HG03432 (cell line): ENCODE measurements around the gene SNF8.
A peak's percentile ranks its signal among the peaks of the same experiment; 100 is the strongest.

Experiments
- ATAC-seq: cut with Tn5 transposase; IDR thresholded peaks from one replicate; pipeline ENCODE4 v1.9.1; 2021; ENCODE audit warnings: mild to moderate bottlenecking, moderate library complexity; ENCODE audit not compliant: unreplicated experiment

The SNF8 gene

DNA sequence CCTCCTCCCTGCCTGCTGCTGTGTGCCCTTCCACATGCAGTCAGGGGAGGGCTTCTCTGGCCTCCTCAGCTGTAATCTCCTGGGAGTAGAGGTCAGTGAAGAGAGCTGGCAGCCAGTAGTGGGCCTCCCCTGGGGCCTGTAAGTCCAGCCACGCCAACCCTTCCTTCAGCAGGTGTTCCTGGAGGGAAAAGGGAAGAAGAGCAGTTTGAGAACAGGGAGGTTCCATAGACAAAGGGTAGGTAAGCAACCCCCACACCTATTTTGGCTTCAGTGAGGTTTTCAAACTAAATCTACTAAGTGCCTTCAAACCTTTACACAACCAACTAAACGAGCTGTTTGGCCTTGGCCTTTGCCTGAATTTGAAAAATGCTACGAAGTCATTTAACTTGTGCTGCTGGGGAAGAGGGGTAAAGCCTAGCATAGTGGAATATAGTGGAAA is 14.2 kb downstream of the SNF8 start:
- ATAC-seq, result no peak

DNA sequence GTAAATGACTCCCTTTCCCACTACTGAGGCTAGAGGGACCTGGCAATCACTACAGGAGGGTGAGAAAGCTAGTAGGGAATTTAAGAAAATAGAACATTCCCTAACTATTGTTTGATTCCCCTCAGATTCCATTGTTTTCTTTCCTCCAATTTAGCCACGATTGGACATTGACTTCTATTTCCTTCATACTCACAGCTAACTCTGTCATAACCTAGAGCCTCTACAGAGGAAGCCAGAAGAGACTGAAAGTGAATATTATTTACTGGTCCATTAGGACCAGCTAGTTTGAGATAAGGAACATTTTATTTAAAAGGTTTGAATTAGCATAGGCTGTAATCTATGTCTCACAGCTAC is 14.9 kb downstream of the SNF8 start:
- no peak for ATAC-seq

DNA sequence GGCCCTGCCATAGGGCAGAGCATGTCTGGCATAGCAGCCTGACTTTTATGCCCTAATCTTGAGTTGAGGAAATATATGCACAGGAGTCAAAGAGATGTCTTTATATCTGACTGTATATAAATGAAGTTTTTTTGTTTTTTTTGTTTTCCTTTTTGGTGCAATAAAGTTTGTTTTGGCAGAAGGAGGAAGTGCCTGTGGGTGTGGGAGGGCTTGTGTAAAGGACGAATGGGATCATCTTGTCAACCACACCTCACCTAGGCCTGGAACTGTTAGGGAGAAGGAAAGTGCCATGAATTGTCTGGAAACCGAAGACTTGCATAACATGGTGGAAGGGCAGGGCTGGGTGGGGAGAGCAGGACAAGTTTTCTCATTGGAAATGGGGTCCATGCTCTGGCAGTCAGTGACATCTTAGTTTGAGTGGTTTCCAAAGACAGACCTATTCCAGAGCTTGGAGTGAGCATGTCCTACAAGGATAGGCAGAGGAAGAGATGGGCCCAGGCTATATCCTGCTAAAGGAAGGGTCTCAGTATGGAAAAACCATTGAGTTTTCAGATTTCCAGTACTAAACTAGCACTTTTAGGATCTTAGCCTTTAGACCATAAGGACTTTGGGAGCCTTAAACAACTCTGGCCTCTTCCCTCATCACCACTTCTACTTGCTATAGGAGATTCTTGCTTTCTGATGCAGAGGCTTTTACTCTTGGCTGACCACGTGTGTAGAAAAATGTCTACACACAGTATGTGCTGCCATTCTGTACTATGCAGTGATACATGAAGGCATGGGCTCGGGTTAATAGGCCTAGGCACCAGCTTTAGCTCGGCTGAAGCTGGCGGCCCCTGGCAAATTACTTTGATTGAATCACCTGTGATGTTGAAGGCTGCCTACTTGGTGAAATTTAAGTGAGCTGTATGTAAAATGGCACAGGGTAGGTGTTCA is 15.5 kb downstream of the SNF8 start:
- ATAC-seq, result no peak

DNA sequence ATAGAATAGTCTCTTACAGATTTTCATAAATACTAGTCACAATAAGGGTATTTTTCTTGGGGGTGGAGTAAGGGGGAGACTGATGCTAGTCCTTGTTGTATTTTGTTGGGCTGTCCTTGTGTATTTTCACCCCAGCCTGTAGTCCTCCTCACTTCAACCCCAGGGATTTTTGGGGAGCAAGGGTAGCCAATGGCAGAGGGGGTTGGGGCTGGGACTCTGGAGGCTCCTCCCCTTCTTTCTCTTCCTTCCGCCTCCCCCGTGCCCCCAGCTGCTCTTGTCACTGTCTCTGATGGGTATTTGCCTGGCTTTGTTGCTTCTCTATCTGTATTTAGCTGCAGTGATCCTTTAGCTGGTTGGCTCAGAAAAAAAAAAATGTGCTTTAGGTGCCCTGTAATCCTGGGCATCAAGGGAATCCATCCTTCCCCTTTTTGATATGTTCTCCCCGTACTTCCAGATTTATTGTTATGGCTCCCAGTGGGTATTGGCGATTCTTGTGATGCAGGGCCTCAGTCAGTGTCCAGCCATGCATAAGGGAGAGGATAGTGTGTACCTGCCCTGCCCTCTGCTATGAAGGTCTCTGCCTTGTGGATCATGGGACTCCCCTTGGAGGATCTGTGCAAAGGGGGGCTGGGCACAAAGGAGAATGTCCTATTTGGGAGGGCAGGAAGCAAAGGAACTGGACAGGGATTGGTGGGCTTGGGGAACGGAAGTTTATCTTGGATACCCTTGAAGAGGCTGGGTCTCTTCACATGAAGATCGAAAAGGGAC is 16.5 kb downstream of the SNF8 start:
- ATAC-seq, result no peak

DNA sequence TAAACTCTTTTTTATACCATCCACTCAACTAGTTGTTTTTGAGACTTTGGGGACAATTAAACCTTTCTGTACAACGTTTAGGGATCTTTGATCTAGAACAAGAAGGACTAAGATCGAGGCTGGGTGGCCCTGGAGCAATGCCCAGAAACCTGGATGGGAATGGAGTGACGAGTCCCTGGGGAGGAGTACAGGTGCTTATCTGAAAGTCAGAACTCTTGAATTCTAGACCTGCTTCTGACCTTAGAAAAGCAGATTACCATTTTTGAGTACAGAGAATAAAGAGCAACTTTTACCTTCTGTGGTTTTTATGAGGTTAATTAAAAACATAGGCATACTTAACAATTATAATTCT is 18.7 kb downstream of the SNF8 start:
- no peak for ATAC-seq

DNA sequence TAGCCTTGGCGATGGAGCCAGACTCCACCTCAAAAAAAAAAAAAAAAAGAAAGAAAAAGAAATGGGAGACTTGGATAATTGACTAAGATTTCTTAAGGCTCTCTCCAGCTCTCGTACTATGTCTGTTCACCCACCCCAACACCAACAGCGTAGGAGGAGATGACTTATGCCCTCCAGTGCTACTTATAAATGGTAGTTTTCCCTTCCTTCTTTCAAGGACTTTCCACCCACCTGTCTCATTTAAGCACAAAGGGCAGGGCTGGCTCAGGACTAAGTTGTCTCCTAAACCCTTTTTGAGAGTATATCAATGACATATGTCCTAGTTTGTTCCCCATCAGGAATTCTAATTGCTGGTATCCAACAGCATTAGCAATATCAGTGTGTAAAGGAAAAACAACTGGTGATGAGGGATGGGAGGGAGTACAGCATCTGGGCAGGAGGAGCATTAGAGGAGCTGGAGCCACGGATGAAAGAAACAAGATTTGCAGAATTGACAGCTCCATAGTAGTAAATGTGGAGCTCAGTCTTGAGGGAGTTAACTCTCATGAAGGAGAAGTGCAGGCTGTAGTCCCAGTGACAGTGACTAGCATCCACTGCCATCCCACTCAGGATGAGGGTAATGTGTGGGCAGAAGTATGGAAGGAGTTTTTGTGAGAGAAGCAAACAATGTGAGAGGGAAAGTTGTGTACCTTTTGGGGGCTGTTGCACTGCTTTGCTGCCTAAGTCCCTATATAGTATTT is 19.2 kb downstream of the SNF8 start:
- ATAC-seq, result no peak

DNA sequence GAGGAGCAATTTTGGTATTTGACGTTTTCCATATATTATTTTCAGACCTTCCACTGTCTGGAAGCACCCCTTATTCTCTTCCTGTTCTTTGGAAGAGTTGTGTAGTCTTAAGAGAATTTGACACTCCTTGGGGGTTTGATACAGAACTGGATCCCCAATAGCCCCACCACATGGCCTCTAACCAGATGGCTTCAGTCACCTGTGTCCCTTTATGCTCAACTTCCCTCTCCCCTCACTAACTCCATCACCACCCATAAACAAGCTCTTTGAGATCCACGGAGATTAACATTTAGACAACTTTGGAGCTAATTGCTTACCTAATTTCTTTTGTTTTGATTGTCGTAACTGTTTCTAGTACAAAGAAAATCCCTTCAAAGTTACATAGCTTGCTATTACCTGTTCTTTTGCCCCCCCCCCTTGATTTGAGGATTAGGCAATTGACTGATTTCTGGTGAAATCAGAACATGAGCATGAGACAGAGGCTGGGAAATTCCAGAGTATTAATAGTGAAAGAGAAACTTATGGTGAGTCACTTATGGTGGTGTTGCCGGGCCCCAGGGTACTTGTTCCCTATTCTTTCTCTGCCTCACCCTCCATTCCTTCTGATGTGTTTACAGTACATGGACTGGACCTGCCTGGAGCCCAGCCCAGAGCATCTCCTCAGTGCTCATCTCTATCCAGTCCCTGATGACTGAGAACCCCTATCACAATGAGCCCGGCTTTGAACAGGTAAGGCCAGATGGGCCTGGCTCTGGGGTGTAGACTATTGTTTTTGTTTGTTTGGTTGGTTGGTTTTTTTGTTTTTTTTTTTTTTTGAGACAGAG is 29.0 kb downstream of the SNF8 start:
- ATAC-seq, result peak; percentile 84

DNA sequence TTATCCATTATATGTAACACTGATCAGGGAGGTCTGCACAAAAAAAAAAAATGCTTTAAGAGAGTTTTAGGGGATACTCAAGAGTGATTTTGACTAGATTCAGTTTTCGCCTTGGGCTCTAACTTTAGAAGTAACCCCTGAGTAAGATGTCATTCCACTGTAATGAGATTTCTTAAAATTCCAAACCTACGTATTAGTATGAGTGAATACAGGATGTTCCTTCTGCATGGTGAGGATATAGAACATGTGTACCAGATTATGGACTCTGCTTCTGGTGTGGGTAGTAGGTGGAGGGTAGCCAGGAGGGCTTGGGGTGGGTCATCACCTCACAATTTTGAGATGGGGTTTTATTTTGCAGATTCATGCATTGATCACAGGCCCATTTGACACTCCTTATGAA is 32.2 kb downstream of the SNF8 start:
- ATAC-seq, result no peak

DNA sequence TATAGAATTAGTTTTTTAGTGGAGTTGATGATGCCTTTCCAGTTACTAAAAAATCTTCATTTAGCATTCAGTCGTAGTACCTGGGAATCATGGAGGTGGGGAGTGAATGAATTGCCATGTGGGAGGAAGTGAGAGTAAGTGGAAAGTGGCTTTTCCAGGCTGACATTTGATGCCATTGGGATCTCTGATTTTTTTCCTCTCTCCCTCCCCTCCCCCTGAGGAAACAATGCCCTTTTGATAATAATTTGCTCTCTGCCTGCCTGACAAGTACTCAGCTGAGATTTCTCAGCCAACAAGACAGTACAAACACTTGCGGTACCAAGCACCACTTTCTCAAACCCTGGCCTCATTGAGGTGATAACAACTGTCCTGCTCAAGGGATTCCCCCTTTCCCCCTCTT is 34.3 kb downstream of the SNF8 start:
- no peak for ATAC-seq

DNA sequence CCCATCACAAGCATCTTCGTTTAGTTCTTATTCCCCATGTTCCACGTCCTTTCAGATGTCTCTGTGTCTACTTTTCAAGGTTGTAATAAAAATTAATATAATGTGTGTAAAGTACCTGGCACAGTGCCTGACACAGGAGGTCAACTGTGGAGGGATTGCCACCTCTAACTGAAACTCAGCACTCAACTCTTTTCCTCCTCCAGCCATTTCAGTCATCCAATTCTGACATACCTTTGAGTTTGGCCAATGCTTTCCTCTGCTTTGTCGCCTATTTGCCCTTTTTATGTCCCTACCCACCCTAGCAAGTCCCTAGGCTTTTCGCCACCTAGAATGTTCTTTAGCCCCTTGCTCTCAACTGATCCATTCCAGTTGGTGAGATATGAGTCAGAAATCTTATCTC is 34.9 kb downstream of the SNF8 start:
- ATAC-seq, result no peak

DNA sequence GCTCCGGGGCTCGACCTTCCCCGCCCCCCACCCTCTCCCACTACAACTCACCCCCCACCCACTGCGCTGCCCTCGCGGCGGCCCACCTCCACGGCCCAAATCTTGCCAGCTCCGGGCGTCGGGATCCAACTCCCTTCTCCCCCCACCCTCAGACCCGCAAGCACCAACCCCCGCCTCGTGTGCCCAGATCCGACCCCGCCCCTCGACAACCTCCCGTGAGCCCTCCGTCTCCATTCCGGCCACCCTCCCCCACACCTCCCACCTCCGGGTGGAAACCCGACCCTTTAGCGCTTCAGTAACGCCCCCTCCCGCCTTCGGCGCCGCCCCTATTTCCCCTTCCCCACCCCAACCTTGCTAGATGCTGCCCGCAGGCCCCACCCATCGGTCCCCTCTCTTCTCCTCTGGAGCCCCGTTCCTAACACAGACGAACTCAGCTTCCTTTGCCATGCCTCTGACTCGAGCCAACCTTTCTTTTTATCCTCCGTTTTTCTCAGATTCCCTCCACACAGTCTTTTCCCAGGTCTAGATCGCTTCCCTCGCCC is 35.7 kb downstream of the SNF8 start:
- peak; percentile 35 for ATAC-seq

DNA sequence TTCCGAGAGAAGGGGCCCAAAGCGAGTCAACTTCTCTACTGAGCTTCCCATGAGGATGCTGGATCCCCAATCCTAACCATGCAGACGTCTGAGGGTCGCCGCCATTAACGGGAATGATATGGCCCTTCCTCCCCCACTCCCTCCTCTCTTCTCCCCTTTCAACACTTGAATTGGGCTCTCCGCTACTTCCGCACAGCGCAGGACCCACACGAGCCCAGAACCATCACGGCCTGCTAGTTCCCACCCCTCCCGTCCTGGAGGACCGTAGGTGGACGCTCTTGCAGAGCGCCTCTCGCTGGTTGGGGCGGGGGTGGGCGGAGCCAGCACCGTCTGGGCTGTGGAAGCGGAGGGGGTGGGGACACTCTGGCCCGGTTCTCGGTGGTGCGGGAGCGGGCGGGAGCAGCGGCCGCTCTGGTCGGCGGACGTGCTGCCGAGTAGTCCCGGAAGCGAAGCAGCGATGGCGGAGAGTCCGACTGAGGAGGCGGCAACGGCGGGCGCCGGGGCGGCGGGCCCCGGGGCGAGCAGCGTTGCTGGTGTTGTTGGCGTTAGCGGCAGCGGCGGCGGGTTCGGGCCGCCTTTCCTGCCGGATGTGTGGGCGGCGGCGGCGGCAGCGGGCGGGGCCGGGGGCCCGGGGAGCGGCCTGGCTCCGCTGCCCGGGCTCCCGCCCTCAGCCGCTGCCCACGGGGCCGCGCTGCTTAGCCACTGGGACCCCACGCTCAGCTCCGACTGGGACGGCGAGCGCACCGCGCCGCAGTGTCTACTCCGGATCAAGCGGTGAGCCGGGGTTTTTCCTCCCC is 36.4 kb downstream of the SNF8 start, which contains the start of gene UBE2Z:
Gene UBE2Z, plus strand, starts transcription at position 361 of the 797 bp plus-strand sequence. Its CDS starts 97 bp downstream, at position 458.
- ATAC-seq, result peak; percentile 85

DNA sequence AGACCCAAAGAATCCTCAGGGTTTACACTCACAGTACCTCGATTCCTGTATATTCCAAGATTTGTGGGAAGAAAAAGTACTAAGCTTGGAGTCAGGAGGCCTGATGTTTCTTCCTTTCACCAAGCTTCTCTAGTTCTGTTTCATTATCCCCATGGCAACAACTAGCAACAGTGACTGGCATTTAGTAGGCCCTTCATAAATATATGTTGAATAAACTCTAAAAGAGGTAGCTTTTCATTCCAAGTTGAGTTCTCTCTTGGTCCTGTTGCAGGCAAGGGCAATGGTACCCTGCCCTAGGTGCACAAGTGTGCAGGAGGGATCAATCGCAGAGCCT is 37.0 kb downstream of the SNF8 start:
- ATAC-seq, result no peak

DNA sequence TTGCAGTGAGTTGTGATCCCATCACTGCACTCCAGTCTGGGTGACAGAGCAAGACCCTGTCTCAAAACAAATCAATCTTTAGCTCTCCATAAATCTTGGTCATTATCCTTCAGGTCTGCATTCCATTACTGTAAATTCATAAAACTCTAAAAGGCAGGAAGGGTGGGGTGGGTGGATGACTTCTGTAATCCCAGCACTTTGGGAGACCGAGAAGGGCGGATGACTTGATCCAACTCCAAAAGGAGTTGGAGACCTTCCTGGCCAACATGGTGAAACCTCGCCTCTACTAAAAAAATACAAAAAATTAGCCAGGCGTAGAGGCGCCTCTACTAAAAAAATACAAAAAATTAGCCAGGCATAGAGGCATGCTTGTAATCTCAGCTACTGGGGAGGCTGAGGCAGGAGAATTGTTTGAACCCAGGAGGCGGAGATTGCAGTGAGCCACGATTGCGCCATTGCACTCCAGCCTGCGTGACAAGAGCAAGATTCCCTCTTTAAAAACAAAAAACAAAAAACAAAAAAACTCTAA is 38.6 kb downstream of the SNF8 start:
- no peak for ATAC-seq

DNA sequence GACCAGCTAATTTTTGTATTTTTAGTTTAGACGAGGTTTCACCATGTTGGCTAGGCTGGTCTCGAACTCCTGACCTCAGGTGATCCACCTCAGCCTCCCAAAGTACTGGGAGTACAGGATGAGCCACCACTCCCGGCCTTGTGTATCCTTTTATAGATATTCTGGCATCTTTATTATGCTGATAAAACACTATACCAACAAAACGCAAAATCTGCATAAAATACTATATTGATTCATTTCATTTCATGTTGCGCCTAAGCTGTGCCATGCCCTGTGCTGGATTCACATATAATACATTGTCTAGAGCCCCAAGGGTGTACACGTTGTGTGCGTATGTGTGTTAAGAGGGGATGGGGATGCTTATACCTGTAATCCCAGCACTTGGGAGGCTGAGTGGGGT is 40.2 kb downstream of the SNF8 start:
- no peak for ATAC-seq

DNA sequence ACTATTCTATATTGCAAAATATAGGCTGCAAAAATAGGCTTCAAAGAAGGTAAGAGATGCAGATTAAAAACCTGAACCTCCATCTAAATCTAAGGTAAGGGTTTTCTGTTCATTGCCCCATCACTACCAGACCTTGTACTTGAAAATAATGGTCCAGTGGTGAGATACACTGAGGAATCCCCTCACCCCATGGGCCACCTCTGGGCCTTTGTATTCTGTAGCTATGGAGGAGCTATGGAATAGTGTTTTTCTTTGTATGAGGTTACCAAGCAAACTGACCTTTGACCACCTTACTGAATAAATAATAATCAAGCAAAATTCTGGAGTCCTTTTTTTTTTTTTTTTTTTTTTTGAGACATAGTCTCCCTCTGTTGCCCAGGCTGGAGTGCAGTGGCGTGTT is 41.2 kb downstream of the SNF8 start:
- no peak for ATAC-seq

DNA sequence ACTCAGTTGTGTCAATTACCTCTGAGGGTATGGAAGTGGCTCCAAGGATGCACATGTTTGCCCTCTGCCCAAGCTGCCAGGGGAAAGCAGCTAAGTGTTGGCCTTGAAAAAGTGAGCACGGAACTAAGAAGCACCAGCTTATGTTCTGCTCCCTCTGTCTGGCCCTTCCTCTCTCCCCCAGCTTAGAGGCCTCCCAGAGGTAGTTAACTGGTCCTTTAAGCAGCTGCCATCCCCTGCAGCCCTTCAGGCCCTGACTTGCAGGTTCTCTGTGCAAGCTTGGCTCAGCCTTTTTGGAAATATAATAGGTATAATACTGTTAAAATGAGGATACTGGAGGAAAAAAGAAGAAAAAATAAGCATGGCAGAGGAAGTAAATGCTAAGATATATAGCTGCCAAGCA is 43.4 kb downstream of the SNF8 start:
- ATAC-seq, result no peak

DNA sequence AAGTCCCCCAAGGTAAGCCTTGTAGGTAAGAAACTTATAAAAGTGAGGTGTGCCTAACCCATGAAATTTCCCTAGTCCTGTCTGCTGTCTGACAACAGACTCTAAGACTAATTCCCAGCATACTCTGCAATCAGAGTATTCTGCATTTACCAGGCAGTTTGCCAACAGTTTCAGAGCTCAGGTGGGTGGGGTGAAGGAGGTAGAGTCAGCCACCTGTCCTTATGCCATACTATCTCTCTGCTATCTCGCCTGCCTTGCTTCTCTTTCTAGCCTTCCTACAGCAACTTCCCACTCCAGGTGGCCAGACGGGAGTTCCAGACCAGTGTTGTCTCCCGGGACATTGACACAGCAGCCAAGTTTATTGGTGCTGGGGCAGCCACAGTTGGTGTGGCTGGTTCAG is 49.8 kb downstream of the SNF8 start:
- ATAC-seq, result no peak
